NCI-H2107 treated with DMSO at 0.1 percent for 48 hours (cell line): Measurements from ENCODE around the gene COL27A1.

Source experiments
- DNase-seq: peaks from one replicate; lab custom pipeline; 2025; ENCODE audit not compliant: unreplicated experiment; lab: John Stamatoyannopoulos, UW

The COL27A1 gene

GRCh38 chr9:114348906-114349482 is 193.7 kb downstream of the COL27A1 start:
- peak; percentile 32 for DNase-seq

DNA sequence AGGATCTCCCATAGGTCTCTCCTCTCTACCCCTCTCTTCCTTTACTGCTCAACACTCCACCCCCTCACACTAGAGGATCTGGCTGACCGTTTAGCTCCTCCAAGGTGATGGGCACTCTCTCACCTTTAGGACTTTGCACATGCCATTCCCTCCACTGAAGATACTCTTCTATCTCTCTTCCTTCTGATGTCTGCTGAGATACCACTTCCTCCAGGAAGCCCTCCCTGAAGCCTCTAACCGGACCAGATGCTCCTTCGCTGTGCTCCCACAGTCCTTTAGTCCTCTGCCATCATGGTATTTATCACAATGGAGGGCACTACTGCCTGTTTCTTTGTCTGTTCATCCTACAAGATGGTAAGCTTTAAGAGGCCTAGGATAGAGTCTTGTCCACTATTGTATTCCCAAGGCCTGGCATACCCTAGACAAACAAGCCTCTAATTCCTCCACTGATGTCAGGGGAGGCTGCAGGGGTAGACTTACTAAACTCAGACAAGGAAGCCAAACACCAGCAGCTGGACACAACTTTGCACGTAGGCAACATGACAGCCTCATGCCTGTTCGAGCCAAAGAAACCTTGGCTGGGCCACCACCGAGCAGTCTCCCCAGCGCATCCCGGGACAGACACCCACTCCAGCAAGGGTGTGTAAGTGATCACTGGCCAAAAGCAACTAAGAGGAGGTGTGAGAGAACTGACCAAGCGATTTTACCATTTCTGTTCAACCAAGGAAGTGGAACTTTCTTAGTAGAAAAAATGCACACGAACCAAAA is 194.6 kb downstream of the COL27A1 start:
- no peak for DNase-seq

- no peak for DNase-seq
These were observed 195.5 kb downstream of the COL27A1 start for GRCh38 chr9:114350636-114351401.

GRCh38 chr9:114351932-114352331 is 196.6 kb downstream of the COL27A1 start:
- no peak for DNase-seq

DNA sequence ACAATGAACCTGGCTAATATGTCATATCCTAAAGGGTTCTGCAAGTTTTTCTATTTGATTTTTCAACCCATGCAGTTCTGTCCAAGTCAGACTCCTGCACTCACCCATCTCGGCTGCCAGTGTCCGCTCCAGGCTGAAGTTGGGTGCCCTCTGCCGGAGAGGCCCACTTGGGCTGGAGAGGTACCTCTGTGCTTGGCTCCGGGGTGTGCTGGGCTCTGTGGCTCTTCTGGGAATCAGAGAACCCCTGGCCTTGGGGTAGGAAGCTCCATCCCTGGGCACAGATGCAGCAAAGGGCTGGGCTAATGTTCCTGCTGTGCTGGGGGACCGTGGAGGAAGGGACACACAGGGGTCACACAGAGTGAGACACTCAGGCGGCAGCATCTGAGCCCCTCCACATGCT is 200.5 kb downstream of the COL27A1 start:
- DNase-seq: no peak

- no peak for DNase-seq
These were observed 201.5 kb downstream of the COL27A1 start for GRCh38 chr9:114356792-114357191.

- DNase-seq: no peak
These were observed 202.0 kb downstream of the COL27A1 start for GRCh38 chr9:114357360-114357759.

DNA sequence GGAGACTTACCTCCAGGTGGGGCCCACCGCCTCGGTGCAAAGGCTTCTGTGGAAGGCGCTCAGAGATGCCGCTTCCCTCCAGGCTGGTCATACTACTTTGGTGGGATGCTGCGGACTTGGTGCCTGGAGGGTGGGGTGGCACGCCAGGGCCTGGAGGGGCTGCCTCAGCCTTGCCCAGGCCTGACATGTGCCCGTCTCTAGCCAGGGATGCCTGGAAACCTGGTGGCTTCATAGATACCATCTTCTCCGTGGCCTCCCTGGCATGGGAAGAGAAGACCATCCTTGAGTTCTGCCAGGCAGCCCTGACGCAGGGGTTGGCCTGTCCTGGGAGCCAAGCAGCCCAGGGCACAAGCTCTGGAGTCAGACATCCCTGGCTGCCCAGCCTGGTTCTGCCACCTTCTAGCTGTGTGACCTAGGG is 202.6 kb downstream of the COL27A1 start:
- no peak for DNase-seq

GRCh38 chr9:114359801-114360200 is 204.5 kb downstream of the COL27A1 start:
- no peak for DNase-seq

DNA sequence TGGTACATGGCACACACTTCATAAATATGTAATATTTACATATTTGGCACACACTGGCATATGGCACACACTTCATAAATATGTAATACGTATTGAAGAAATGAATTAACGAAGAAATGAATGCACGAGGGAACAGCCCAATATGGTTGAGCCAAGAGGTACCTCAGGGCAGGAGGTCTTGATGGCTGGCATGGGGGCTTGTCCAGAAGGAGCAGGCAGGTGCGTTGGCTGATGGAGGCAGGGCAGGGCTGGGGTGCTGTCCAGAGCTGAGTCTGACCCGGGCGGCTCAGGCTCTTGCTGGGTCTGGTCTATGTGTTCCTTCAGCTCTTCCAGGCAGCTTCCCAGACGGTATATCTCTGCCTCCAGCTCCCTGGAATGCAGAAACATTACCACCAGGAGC is 206.2 kb downstream of the COL27A1 start:
- DNase-seq: no peak
